Activated CD4-positive, alpha-beta T cell treated with anti-CD3 and anti-CD28 coated beads, Interleukin-2, Interleukin-4, amounts not matched to agents 100 ng/mL and 50 ng/mL, durations not matched to agents 16 hours and 8 hours (primary cell): ENCODE measurements around the gene OR8U1.
"Not testable (repeated sequence)": the region's sequence is repeated elsewhere in the genome, so short reads cannot be mapped to it uniquely, and the experiment has no call there.

ENCODE experiments used
- DNase-seq: peaks from one replicate; pipeline ENCODE4 v3.0.0-alpha.2; 2020; ENCODE audit warnings: low spot score

Gene OR8U1

DNA sequence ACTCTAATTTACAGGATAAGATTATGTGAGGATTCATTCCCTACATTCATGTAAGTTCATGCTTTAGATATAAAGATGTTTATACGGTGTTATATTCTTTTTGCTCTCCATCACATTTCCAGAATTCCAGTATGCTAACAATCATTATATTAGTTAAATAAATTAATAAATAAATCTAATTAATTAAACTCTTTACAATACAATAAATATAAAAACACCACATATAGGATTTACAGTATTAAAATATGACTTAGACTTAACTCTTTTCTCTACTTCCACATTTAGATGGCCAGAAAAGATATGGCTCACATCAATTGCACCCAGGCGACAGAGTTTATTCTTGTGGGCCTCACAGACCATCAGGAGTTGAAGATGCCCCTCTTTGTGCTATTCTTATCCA is at the start of gene OR8U1:
Gene OR8U1, plus strand, starts transcription at position 301 of the 400 bp plus-strand sequence. Its CDS starts 0 bp downstream, at position 301.
- no peak for DNase-seq

DNA sequence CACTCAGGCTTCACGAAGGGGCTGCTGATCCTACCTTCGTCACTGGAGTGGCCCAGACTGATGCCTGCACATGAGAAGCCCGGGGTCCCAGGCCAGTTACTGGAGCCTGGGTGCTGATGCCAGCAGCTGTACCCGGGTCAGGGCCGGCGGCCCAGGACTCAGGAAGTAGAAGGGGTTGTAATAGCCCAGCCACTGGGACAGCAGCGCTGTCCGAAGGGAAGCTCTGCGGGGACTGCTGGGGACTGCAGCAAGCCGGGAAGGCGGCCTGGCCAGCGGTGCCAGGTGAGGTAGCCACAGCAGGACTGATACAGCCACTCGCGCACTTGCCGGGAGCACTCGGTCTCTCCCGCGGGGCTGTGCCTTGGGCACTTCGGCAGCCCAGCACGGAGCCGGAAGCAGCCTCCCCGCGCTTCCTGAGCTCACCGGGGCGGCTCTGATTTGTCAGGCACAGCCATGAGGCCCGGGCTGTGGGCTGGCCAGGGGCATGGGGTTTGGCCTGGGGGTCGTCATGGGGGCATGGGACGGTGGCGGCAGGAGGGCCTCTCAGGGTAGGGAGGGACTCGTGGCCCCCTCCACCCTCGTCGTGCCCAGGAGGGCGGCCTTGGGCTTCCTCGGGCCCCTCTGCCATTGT is 43.4 kb upstream of the OR8U1 start:
- no peak for DNase-seq

- no peak for DNase-seq
Measured at GRCh38 chr11:56333156-56333555, 42.3 kb upstream of the OR8U1 start.

GRCh38 chr11:56340289-56340688 is 35.1 kb upstream of the OR8U1 start:
- DNase-seq = no peak

- DNase-seq = no peak
Measured at GRCh38 chr11:56345739-56346138, 29.7 kb upstream of the OR8U1 start, which contains the start of gene OR8K1. Gene OR8K1, plus strand, starts transcription at chr11:56346039. Its CDS starts 0 bp downstream, at chr11:56346039.

GRCh38 chr11:56353991-56354390 is 21.4 kb upstream of the OR8U1 start, which contains the start of gene OR8J1:
Gene OR8J1, plus strand, starts transcription at chr11:56354291. Its CDS starts 5,956 bp downstream, at chr11:56360247.
- no peak for DNase-seq

DNA sequence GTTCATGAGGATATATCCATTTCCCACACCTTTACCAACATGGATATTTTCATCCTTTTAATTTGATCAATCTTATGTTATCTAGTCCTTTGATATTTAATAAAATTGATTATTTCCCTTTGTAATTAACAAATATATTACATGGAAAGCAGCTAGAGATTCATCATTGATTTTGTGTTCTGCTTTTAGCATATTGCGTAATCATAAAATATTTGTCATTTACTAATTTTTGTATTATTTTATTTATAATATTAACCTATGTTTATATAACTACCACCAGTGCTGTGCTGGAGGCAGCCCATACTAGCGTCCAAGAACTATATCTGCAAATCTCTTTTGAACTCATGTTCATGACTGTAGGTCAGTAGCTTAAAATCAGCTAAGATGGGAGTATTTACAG is 4.7 kb downstream of the OR8U1 start:
- DNase-seq = no peak

GRCh38 chr11:56394381-56394780 is 19.0 kb downstream of the OR8U1 start:
- DNase-seq = no peak

DNA sequence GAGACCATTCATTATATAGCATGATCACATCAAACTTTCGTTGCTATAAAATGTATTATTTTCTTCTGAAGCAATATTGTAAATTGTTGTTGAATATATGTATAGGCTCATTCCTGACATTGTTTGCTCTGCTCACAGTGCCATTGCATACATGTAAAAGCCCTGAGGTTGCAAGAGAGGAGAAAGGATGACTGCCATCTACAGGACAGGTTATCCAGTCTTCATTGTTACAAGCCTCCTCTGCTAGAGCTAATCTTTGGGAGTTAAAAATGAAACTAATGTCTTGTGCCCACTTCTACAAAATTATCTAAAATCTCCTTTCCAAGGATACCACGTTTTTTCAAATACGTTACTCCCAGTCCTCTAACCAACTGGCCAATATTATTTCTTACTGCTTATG is 20.6 kb downstream of the OR8U1 start:
- DNase-seq = no peak

DNA sequence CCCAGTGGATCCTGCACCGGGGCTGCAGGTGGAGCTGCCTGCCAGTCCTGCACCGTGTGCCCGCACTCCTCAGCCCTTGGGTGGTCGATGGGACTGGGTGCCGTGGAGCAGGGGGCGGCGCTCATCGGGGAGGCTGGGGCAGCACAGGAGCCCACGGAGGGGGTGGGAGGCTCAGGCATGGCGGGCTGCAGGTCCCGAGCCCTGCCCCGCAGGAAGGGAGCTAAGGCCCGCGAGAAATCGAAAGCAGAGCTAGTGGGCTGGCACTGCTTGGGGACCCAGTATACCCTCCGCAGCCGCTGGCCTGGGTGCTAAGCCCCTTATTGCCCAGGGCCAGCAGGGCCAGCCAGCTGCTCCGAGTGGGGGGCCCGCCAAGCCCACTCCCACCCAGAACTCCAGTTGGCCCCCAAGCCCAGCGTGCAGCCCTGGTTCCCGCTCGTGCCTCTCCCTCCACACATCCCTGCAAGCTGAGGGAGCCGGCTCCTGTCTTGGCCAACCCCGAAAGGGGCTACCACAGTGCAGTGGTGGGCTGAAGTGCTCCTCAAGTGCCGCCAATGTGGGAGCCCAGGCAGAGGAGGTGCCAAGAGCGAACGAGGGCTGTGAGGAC is 26.5 kb downstream of the OR8U1 start:
- not testable (repeated sequence) for DNase-seq

DNA sequence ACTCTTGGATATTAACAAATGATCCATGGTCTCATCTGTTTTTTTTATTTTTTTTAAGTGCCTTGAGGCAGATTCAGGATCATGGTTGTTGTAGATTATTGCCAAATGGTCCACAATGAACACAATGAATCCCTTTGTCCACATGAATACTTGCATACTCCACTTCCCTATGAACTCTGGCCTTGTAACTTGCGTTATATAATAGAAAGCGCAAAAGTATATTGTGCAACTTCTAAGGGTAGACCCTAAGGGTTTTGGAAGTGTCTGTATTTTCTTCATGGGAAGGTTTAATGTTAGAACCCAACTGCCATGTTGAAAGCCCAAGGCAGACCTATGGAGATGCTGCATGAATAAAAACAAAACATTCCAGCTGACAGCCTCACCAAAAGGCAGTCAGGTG is 29.0 kb downstream of the OR8U1 start:
- no peak for DNase-seq

GRCh38 chr11:56410801-56411200 is 35.4 kb downstream of the OR8U1 start:
- DNase-seq = no peak

DNA sequence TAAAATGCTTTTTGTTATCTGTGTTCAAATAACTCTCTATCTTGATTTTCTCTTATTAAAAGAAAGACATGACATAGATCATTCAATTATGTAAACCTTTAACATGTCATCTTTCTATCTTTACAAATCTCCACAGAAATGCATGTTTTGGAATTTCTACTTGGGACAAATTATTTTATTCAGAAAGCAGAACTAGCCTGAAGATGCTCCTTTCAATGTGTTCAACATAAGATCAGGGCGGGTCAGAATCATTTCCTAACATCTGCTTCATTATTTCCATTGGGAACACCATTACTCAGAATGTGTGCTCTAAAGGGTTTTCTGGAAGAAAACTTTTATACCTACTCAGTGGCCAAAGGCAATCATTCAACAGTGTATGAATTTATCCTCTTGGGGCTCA is 37.0 kb downstream of the OR8U1 start, which contains the start of gene OR5AL1:
Gene OR5AL1, plus strand, starts transcription at position 301 of the 400 bp plus-strand sequence.
- no peak for DNase-seq
